GM12878 (cell line): ENCODE measurements around the gene NFAM1. TPM values are rescaled to one million over a fixed set of nuclear protein-coding genes. Genes with fewer than 3 reads are reported as not detected.

Source experiments
- ATAC-seq: fragments of 200-7000 bp; cut with Tn5 transposase; 3 replicates; pipeline ENCODE4 v1.9.1; 2020; ENCODE audit warnings: mild to moderate bottlenecking, moderate library complexity
- BruUV-seq: library from RNA; stranded (reverse); fragments of 400-500 nt; replicated peaks from 2 replicates; lab custom pipeline; 2021; lab: Mats Ljungman, UMichigan
- CTCF ChIA-PET: fragments of 300-600 bp; sonication (Branson Sonifier 250); formaldehyde crosslinking; extraction: SDS; loops from one replicate; lab custom pipeline; 2021; ENCODE audit warnings: inconsistent platforms; lab: Yijun Ruan, JAX
- POLR2A ChIA-PET: fragments of 350-600 bp; formaldehyde crosslinking; extraction: SDS; loops from one replicate; lab custom pipeline; 2021; ENCODE audit warnings: inconsistent platforms; lab: Charles Lee
- RAD21 ChIA-PET: fragments of 300-600 bp; sonication (Branson Sonifier 250); formaldehyde crosslinking; loops from one replicate; lab custom pipeline; 2023; ENCODE audit warnings: antibody characterized with exemption; ENCODE audit not compliant: unreplicated experiment; lab: Charles Lee
- SMC1A ChIA-PET: fragments of 300-600 bp; sonication (Branson Sonifier 250); formaldehyde crosslinking; loops from one replicate; lab custom pipeline; 2023; ENCODE audit not compliant: unreplicated experiment, uncharacterized antibody; lab: Charles Lee
- DNase-seq: peaks from one replicate; pipeline ENCODE4 v3.0.0-alpha.2; 2011; ENCODE audit warnings: low read depth, low spot score
- FAIRE-seq: peaks from 3 replicates; lab custom pipeline; 2011; peaks lifted over from hg19 to GRCh38; lab: Jason Lieb, UNC
- H2AFZ ChIP-seq: 2 replicates; pipeline ENCODE4 v1.6.0; 2011; ENCODE audit warnings: low read depth, low read length, control low read depth; ENCODE audit not compliant: control insufficient read depth
- H3K27ac ChIP-seq: 2 replicates; pipeline ENCODE4 v1.5.1; 2011; ENCODE audit warnings: control low read depth; ENCODE audit not compliant: control insufficient read depth, insufficient read depth
- H3K27me3 ChIP-seq, 2 experiments: replicated peaks in 1 of 2; 2 replicates each; pipeline versions ENCODE4 v1.6.0 to v1.6.1; 2011; ENCODE audit warnings: low read length in 1 of 2; ENCODE audit not compliant: control insufficient read depth in 2 of 2, insufficient read depth in 2 of 2
- H3K36me3 ChIP-seq, 2 experiments: 2 replicates each; pipeline ENCODE4 v1.5.1; 2011; ENCODE audit warnings: low read length in 1 of 2; ENCODE audit not compliant: control insufficient read depth in 2 of 2, insufficient read depth in 2 of 2
- H3K4me1 ChIP-seq: 2 replicates; pipeline ENCODE4 v1.6.1; 2011; ENCODE audit warnings: mild to moderate bottlenecking, low read length, moderate library complexity, mixed read lengths; ENCODE audit not compliant: control insufficient read depth, insufficient read depth
- H3K4me2 ChIP-seq: 2 replicates; pipeline ENCODE4 v1.6.0; 2011; ENCODE audit warnings: control low read depth; ENCODE audit not compliant: control insufficient read depth, insufficient read depth
- H3K4me3 ChIP-seq: fragments of 200-600 bp; sonication (generic); 2 replicates; pipeline ENCODE4 v1.5.1; 2016
- H3K79me2 ChIP-seq: 2 replicates; pipeline ENCODE4 v1.6.0; 2011; ENCODE audit warnings: low read length; ENCODE audit not compliant: control insufficient read depth, insufficient read depth
- H3K9ac ChIP-seq: 2 replicates; pipeline ENCODE4 v1.8.0; 2011; ENCODE audit warnings: low read length, control low read depth, mixed read lengths; ENCODE audit not compliant: control insufficient read depth, insufficient read depth
- H3K9me3 ChIP-seq: replicated peaks from 3 replicates; pipeline ENCODE4 v1.5.1; 2011; ENCODE audit warnings: mild to moderate bottlenecking, low read length; ENCODE audit not compliant: control insufficient read depth, insufficient read depth
- H4K20me1 ChIP-seq: 2 replicates; pipeline ENCODE4 v1.6.0; 2011; ENCODE audit not compliant: control insufficient read depth, insufficient read depth
- BHLHE40 ChIP-seq, 2 experiments: fragments of 450-650 bp in 1 of 2; IDR thresholded peaks; 2 replicates each; pipeline ENCODE4 v1.6.1; 2011 to 2017; ENCODE audit warnings: low read depth in 2 of 2, borderline replicate concordance in 1 of 2, improper control_type of control experiment in 1 of 2, low read length in 1 of 2, mild to moderate bottlenecking in 1 of 2
- ETV6 ChIP-seq, 2 experiments: fragments of 450-650 bp in 1 of 2; IDR thresholded peaks in 1 of 2; conservative IDR thresholded peaks in 1 of 2; 2 replicates each; pipeline ENCODE4 v1.6.1; 2014; ENCODE audit warnings: antibody characterized with exemption in 1 of 2, borderline replicate concordance in 1 of 2, low read depth in 1 of 2, mild to moderate bottlenecking in 1 of 2, moderate library complexity in 1 of 2
- POLR2A ChIP-seq: IDR thresholded peaks from 2 replicates; pipeline ENCODE4 v1.6.1; 2011; ENCODE audit warnings: low read depth, mild to moderate bottlenecking, low read length
- RBBP5 ChIP-seq: fragments of 200-600 bp; sonication (generic); conservative IDR thresholded peaks from 2 replicates; pipeline ENCODE4 v1.6.1; 2016
- WGBS: methylation state at CpG from one replicate; pipeline ENCODE4 v1.1.6; 2016; ENCODE audit warnings: low lambda C conversion rate; ENCODE audit not compliant: insufficient replicate concordance, insufficient coverage; ENCODE audit errors: missing lambda C conversion rate; 5-methylcytosine and 5-hydroxymethylcytosine counted together
- in situ Hi-C: fragments of 300-500 bp; cut with MboI; formaldehyde crosslinking; loops from 9 replicates; pipeline ENCODE4 v1.14.3; 2018; ENCODE audit warnings: mixed read lengths
- intact Hi-C: fragments of 100-400 bp; cut with micrococcal nuclease; formaldehyde crosslinking; loops from one replicate; pipeline ENCODE4 v1.14.2; 2022; ENCODE audit not compliant: unreplicated experiment
- polyA plus RNA-seq, 11 experiments: library from polyadenylated mRNA; depleted of rRNA in 4 of 11; unstranded in 6 of 11; stranded (reverse) in 5 of 11; fragments of >200 nt; fragmentation: Nextera tagmentation in 4 of 11; fragmentation: Illumina TruSeq in 1 of 11; extraction: Ambion mirVana in 4 of 11; extraction: Trizol in 1 of 11; gene quantifications; 1 replicate in 1 of 11; 2 replicates in 10 of 11; pipeline versions ENCODE4 v1.2.1 to v1.2.3, GENCODE V29; 2011 to 2016; ENCODE audit warnings: inconsistent platforms in 2 of 11, missing spikeins in 2 of 11, low read depth in 1 of 11
- total RNA-seq, 4 experiments: library from RNA; depleted of rRNA in 3 of 4; stranded (reverse); fragments of >200 nt in 3 of 4; fragmentation: Illumina TruSeq in 1 of 4; extraction: Trizol in 1 of 4; gene quantifications; 2 replicates each; pipeline versions ENCODE4 v1.2.1 to v1.2.3, GENCODE V29; 2013 to 2021

Gene NFAM1
- total and polyA plus RNA-seq, 10 of the 15 experiments (the other 5 are each of a cell fraction or from before 2014, with no cell fraction given): 0.13 to 1.3 (median 0.24) TPM; not detected in 3

DNA sequence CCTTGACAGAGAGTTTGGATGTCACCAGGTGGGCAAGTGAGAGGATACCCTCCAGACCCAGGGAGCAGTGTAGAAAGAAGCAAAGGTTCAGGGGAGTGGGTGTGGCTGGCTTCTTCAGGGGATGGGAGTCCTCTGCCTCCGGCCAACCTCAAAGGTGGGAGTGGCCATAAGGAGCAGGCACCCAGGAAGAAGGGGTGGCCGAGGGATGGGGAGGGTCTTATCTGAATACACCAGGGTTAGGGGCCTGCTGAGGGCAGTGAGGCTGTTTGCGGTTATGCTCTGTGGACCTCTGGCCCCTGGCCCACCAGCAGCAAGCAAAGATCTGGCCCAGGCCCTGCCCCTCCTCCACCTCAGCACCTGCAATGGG is 6.2 kb downstream of the NFAM1 start (continued):
- TF ChIP-seq ETV6 (conservative IDR thresholded peaks at IDR 0.05 in 1 of 2, IDR thresholded peaks at IDR 0.05 in 1 of 2; ENCODE audit: borderline replicate concordance in 1 of 2, low read depth in 1 of 2) (no peak), POLR2A (no peak)

DNA sequence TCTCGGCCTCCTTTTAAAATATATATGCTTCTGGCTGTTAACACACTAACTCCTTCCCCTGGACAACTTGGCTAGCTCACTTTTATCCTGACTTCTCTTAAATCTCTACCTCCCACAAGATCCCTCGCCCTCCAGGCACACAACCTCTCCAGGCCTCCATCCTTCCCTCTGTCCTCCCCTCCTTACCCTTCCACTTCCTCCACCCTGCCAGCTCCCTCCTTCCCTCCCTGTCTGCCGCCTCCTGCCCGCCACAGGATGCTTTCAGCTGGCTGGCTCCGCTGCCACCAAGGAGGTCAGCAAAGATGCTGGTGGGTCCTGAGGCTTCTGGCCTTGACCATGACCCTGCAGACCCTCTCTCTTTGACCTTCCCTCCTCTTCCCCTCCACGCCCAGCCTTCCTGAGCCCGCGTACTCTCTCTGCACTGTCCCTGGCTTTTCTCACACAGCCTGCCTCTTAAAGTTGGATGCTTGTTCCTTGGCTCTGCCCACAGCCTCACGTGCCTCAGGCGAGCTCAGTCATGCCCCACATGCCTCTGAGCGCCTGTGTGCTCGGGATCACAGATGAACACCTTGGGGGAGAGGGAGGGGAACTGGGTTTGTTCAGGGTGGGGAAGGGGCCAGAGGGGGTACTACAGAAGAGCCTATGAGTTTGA is 6.7 kb downstream of the NFAM1 start:
- no peak for ATAC-seq
- no peaks in the 10 kb centered on the region; the same call in 1 of the 2 replicates for H4K20me1 ChIP-seq
- H3K4me1 ChIP-seq: peaks cover 10% of the 10 kb centered on the region
- H3K79me2 ChIP-seq: no peaks in the 10 kb centered on the region
- no peak overlapping the region for H3K4me3 ChIP-seq
- H3K9me3 ChIP-seq: no peaks in the 10 kb centered on the region
- H3K9ac ChIP-seq: no peak overlapping the region
- WGBS: 55% methylated on average over 11 of the region's 12 CpGs
- no TSS peak for BruUV-seq
- H3K27me3 ChIP-seq: no peaks in the 10 kb centered on the region
- no peak overlapping the region for H2AFZ ChIP-seq
- intact Hi-C loops: no loop called here
- H3K4me2 ChIP-seq: no peak overlapping the region
- FAIRE-seq: no peak
- TF ChIP-seq RBBP5 (no peak), BHLHE40 (IDR thresholded peaks at IDR 0.05; ENCODE audit: borderline replicate concordance in 1 of 2, low read depth in 2 of 2, low read length in 1 of 2) (peak; percentile 46 to 80; a peak in 3 of 4 replicates)
- in situ Hi-C loops: no loop called here
- H3K27ac ChIP-seq: no peak overlapping the region
- CTCF ChIA-PET: interaction anchor here (0.7 to 1.6 kb wide), 2 partner anchors 9 to 19 kb away, joined by 3 read pairs; no protein-coding TSS in a partner anchor
- DNase-seq: no peak
- RAD21 ChIA-PET: no interaction called here
- SMC1A ChIA-PET: interaction anchor here (1.8 kb wide), 1 partner anchor 11 kb away, joined by 6 read pairs; no protein-coding TSS in a partner anchor
- H3K36me3 ChIP-seq: no peaks in the 10 kb centered on the region
- POLR2A ChIA-PET: interaction anchor here (1.0 kb wide), 1 partner anchor 10 kb away, joined by 4 read pairs; no protein-coding TSS in a partner anchor
